Neuron (in vitro differentiated cells): Measurements from ENCODE around the gene OR2T27.
"Not testable (repeated sequence)": the region's sequence is repeated elsewhere in the genome, so short reads cannot be mapped to it uniquely, and the experiment has no call there.

ENCODE experiments used
- H2AFZ ChIP-seq: one replicate; pipeline ENCODE4 v1.6.1; 2013; ENCODE audit warnings: low read depth, mild to moderate bottlenecking, inconsistent platforms, low read length, moderate library complexity
- H3K27me3 ChIP-seq: one replicate; pipeline ENCODE4 v1.6.1; 2013; ENCODE audit warnings: low read length; ENCODE audit not compliant: insufficient read depth
- H3K36me3 ChIP-seq: one replicate; pipeline ENCODE4 v1.6.1; 2013; ENCODE audit warnings: low read length; ENCODE audit not compliant: insufficient read depth
- H3K4me1 ChIP-seq: one replicate; pipeline ENCODE4 v1.6.1; 2013; ENCODE audit warnings: low read length; ENCODE audit not compliant: insufficient read depth
- H3K4me3 ChIP-seq: 2 replicates; pipeline ENCODE4 v1.5.1; 2013; ENCODE audit warnings: mild to moderate bottlenecking, low read length, moderate library complexity
- H3K9me3 ChIP-seq: one replicate; pipeline ENCODE4 v1.6.1; 2013; ENCODE audit warnings: low read length

OR2T27 gene

GRCh38 chr1:248655354-248655753 is at the start of gene OR2T27:
Gene OR2T27 (minus strand): TSS chr1:248655528. CDS start chr1:248650884, 4,644 bp downstream.
- not testable (repeated sequence) for H3K27me3 ChIP-seq, H3K4me3 ChIP-seq, H3K4me1 ChIP-seq, H3K9me3 ChIP-seq, H2AFZ ChIP-seq, H3K36me3 ChIP-seq

GRCh38 chr1:248704606-248705005 is 49.3 kb upstream of the OR2T27 start:
- Histone ChIP-seq H3K27me3 (no peaks in the 10 kb centered on the region), H2AFZ (no peak overlapping the region), H3K9me3 (no peaks in the 10 kb centered on the region), H3K36me3 (no peaks in the 10 kb centered on the region), H3K4me3 (no peak overlapping the region), H3K4me1 (no peaks in the 10 kb centered on the region)

GRCh38 chr1:248703674-248704073 is 48.3 kb upstream of the OR2T27 start:
- Histone ChIP-seq H3K4me3 (no peak overlapping the region), H3K9me3 (no peaks in the 10 kb centered on the region), H3K4me1 (no peaks in the 10 kb centered on the region), H2AFZ (no peak overlapping the region), H3K27me3 (no peaks in the 10 kb centered on the region), H3K36me3 (no peaks in the 10 kb centered on the region)

- H3K9me3 ChIP-seq, result no peaks in the 10 kb centered on the region
- no peaks in the 10 kb centered on the region for H3K27me3 ChIP-seq
- H3K4me1 ChIP-seq, result no peaks in the 10 kb centered on the region
- no peaks in the 10 kb centered on the region for H3K36me3 ChIP-seq
- H3K4me3 ChIP-seq, result no peak within 1 kb of the TSS
- H2AFZ ChIP-seq, result no peak within 1 kb of the TSS
These were observed 47.4 kb upstream of the OR2T27 start, which contains the start of gene OR14I1 for GRCh38 chr1:248702714-248703113. Gene OR14I1 (minus strand): TSS chr1:248702766.

- Histone ChIP-seq H2AFZ (no peak overlapping the region), H3K9me3 (no peaks in the 10 kb centered on the region)
These were observed 43.8 kb upstream of the OR2T27 start for GRCh38 chr1:248699099-248699498.

GRCh38 chr1:248697907-248698306 is 42.6 kb upstream of the OR2T27 start:
- H3K36me3 ChIP-seq, result no peaks in the 10 kb centered on the region
- no peak overlapping the region for H3K4me3 ChIP-seq
- H3K9me3 ChIP-seq, result no peaks in the 10 kb centered on the region
- H2AFZ ChIP-seq, result no peak overlapping the region
- H3K4me1 ChIP-seq, result no peaks in the 10 kb centered on the region
- no peaks in the 10 kb centered on the region for H3K27me3 ChIP-seq

More at GRCh38 chr1:248699099-248699498, 43.8 kb upstream of the OR2T27 start:
- Histone ChIP-seq H3K36me3 (no peaks in the 10 kb centered on the region), H3K4me1 (no peaks in the 10 kb centered on the region), H3K27me3 (no peaks in the 10 kb centered on the region), H3K4me3 (no peak overlapping the region)

GRCh38 chr1:248696774-248697173 is 41.4 kb upstream of the OR2T27 start:
- Histone ChIP-seq H2AFZ (no peak overlapping the region), H3K36me3 (no peaks in the 10 kb centered on the region), H3K9me3 (peaks cover 3% of the 10 kb centered on the region), H3K4me3 (no peak overlapping the region), H3K27me3 (no peaks in the 10 kb centered on the region), H3K4me1 (no peaks in the 10 kb centered on the region)

- Histone ChIP-seq H3K9me3 (peaks cover 3% of the 10 kb centered on the region), H3K36me3 (no peaks in the 10 kb centered on the region), H3K27me3 (no peaks in the 10 kb centered on the region), H3K4me1 (no peaks in the 10 kb centered on the region), H3K4me3 (no peak overlapping the region), H2AFZ (no peak overlapping the region)
These were observed 40.9 kb upstream of the OR2T27 start for GRCh38 chr1:248696261-248696660.

GRCh38 chr1:248695451-248696132 is 40.3 kb upstream of the OR2T27 start:
- H3K9me3 ChIP-seq, result peaks cover 3% of the 10 kb centered on the region
- H2AFZ ChIP-seq, result no peak overlapping the region
- H3K4me1 ChIP-seq, result no peaks in the 10 kb centered on the region
- H3K36me3 ChIP-seq, result no peaks in the 10 kb centered on the region
- H3K4me3 ChIP-seq, result no peak overlapping the region
- no peaks in the 10 kb centered on the region for H3K27me3 ChIP-seq

- H2AFZ ChIP-seq, result no peak overlapping the region
- no peaks in the 10 kb centered on the region for H3K4me1 ChIP-seq
- peaks cover 3% of the 10 kb centered on the region for H3K9me3 ChIP-seq
- no peak overlapping the region for H3K4me3 ChIP-seq
- no peaks in the 10 kb centered on the region for H3K27me3 ChIP-seq
- H3K36me3 ChIP-seq, result no peaks in the 10 kb centered on the region
These were observed 36.3 kb upstream of the OR2T27 start for GRCh38 chr1:248691567-248692155.

- H3K27me3 ChIP-seq, result no peaks in the 10 kb centered on the region
- H2AFZ ChIP-seq, result no peak overlapping the region
- H3K4me3 ChIP-seq, result no peak overlapping the region
- H3K4me1 ChIP-seq, result no peaks in the 10 kb centered on the region
- no peaks in the 10 kb centered on the region for H3K36me3 ChIP-seq
- H3K9me3 ChIP-seq, result peaks cover 3% of the 10 kb centered on the region
These were observed 33.4 kb upstream of the OR2T27 start for GRCh38 chr1:248688527-248689298.

- H2AFZ ChIP-seq, result no peak overlapping the region
- no peaks in the 10 kb centered on the region for H3K27me3 ChIP-seq
- no peak overlapping the region for H3K4me3 ChIP-seq
- no peaks in the 10 kb centered on the region for H3K36me3 ChIP-seq
- H3K9me3 ChIP-seq, result no peaks in the 10 kb centered on the region
- no peaks in the 10 kb centered on the region for H3K4me1 ChIP-seq
These were observed 31.5 kb upstream of the OR2T27 start for GRCh38 chr1:248686815-248687214.

- H3K27me3 ChIP-seq, result no peaks in the 10 kb centered on the region
- no peak overlapping the region for H2AFZ ChIP-seq
- no peak overlapping the region for H3K4me3 ChIP-seq
- H3K4me1 ChIP-seq, result no peaks in the 10 kb centered on the region
- H3K9me3 ChIP-seq, result no peaks in the 10 kb centered on the region
- H3K36me3 ChIP-seq, result no peaks in the 10 kb centered on the region
These were observed 26.3 kb upstream of the OR2T27 start for GRCh38 chr1:248681651-248682050.
